ENCODE measurements around the gene CNTNAP2.
"Not testable (repeated sequence)": the region's sequence is repeated elsewhere in the genome, so short reads cannot be mapped to it uniquely, and the experiment has no call there.

Gene CNTNAP2

GRCh38 chr7:147570390-147570789 lies 1453.8 kb downstream of the CNTNAP2 start:
- Mint-ChIP-seq H3K27me3 (no peaks in the 10 kb centered on the region), H3K36me3 (no peaks in the 10 kb centered on the region), H3K4me1 (no peaks in the 10 kb centered on the region), H3K27ac (no peak overlapping the region), H3K4me3 (no peak overlapping the region), H3K9me3 (peaks cover 4% of the 10 kb centered on the region)
- DNase-seq = no peak
- CTCF ChIA-PET = no interaction called here

- Mint-ChIP-seq H3K36me3 (no peaks in the 10 kb centered on the region), H3K4me1 (no peaks in the 10 kb centered on the region), H3K27ac (no peak overlapping the region), H3K4me3 (no peak overlapping the region), H3K9me3 (peaks cover 2% of the 10 kb centered on the region), H3K27me3 (no peaks in the 10 kb centered on the region)
- no peak for DNase-seq
- CTCF ChIA-PET = no interaction called here
These were observed 1455.0 kb downstream of the CNTNAP2 start for GRCh38 chr7:147571436-147572185.

DNA sequence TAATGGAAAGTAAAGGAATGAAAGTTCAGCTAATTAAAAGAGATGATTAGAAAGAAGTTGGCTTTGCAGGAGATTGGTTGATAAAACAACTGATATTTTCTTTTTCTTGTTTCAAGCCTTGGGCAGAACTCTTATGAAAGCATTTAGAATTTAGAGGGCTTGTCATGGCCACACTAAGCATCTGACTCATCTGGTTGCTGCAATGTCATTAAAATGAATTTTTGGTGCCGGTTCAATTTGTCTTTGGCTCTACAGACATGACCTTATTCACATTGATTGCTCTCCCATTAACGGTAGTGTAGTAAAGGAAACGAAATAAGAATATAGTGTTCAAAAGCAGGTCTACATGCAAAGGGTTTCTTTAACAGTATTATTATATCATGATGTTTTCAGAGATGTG lies 1461.6 kb downstream of the CNTNAP2 start:
- Mint-ChIP-seq H3K27me3 (no peaks in the 10 kb centered on the region), H3K4me3 (no peak overlapping the region), H3K9me3 (no peaks in the 10 kb centered on the region), H3K4me1 (no peaks in the 10 kb centered on the region), H3K36me3 (no peaks in the 10 kb centered on the region), H3K27ac (no peak overlapping the region)
- no peak for DNase-seq
- CTCF ChIA-PET = no interaction called here

DNA sequence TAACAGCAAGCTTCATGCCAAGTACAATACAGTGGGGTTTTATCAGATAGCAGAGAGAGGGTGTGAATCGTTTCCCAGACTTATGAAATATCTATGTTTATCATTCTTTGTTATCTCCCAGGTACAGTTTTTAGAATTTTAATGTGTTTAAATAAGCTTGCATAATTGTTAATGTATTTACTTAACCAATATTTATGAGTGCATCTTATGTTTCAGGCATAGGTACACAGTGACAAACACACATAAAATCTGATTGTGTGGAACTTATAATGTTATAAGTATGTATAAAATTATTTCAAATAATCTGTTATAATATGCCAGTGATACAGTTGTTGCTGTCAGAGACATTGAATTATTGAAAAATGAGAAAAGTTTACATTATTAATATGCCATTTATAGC lies 1462.5 kb downstream of the CNTNAP2 start:
- Mint-ChIP-seq H3K9me3 (no peaks in the 10 kb centered on the region), H3K4me1 (no peaks in the 10 kb centered on the region), H3K27ac (no peak overlapping the region), H3K36me3 (no peaks in the 10 kb centered on the region), H3K4me3 (no peak overlapping the region), H3K27me3 (no peaks in the 10 kb centered on the region)
- DNase-seq = no peak
- CTCF ChIA-PET = no interaction called here

- Mint-ChIP-seq H3K4me3 (no peak overlapping the region), H3K4me1 (no peaks in the 10 kb centered on the region)
- CTCF ChIA-PET = no interaction called here
These were observed 1468.2 kb downstream of the CNTNAP2 start for GRCh38 chr7:147584771-147585193.

GRCh38 chr7:147586110-147586509 lies 1469.5 kb downstream of the CNTNAP2 start:
- no peak for DNase-seq
- CTCF ChIA-PET = no interaction called here
- no peaks in the 10 kb centered on the region for H3K27me3 Mint-ChIP-seq
- no peaks in the 10 kb centered on the region for H3K36me3 Mint-ChIP-seq
- no peaks in the 10 kb centered on the region for H3K4me1 Mint-ChIP-seq
- H3K27ac Mint-ChIP-seq = no peak overlapping the region
- no peak overlapping the region for H3K4me3 Mint-ChIP-seq
- H3K9me3 Mint-ChIP-seq = no peaks in the 10 kb centered on the region

More at GRCh38 chr7:147584771-147585193, 1468.2 kb downstream of the CNTNAP2 start:
- H3K27ac Mint-ChIP-seq = no peak overlapping the region
- no peaks in the 10 kb centered on the region for H3K9me3 Mint-ChIP-seq
- DNase-seq = no peak
- no peaks in the 10 kb centered on the region for H3K36me3 Mint-ChIP-seq
- no peaks in the 10 kb centered on the region for H3K27me3 Mint-ChIP-seq

GRCh38 chr7:147586526-147586925 lies 1469.9 kb downstream of the CNTNAP2 start:
- Mint-ChIP-seq H3K4me3 (no peak overlapping the region), H3K27ac (no peak overlapping the region), H3K27me3 (no peaks in the 10 kb centered on the region), H3K36me3 (no peaks in the 10 kb centered on the region), H3K4me1 (no peaks in the 10 kb centered on the region), H3K9me3 (no peaks in the 10 kb centered on the region)
- DNase-seq = no peak
- CTCF ChIA-PET = no interaction called here

GRCh38 chr7:147593271-147594057 lies 1476.9 kb downstream of the CNTNAP2 start:
- peaks cover 16% of the 10 kb centered on the region for H3K9me3 Mint-ChIP-seq
- H3K4me1 Mint-ChIP-seq = no peaks in the 10 kb centered on the region
- H3K36me3 Mint-ChIP-seq = no peaks in the 10 kb centered on the region

DNA sequence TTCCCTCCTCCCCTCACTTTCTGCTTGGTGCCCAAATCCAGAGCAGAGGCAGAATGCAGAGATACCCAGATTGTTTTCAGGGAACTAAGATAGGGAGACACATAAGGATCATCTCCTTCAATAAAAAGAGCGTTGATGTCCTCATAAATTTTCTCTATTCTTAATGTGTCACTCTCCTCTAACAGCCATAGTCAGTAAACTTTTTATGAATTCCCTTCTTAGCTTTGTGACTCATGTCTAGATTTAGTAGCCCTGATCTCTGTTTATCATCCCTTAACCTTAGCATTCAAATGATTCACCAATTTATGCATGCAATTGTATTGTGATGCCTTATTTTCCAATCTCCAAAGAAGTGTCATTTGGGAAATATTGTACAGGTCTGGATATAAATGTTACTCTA lies 1478.4 kb downstream of the CNTNAP2 start:
- no peak overlapping the region for H3K4me3 Mint-ChIP-seq
- DNase-seq = no peak
- peaks cover 23% of the 10 kb centered on the region for H3K9me3 Mint-ChIP-seq
- no peak overlapping the region for H3K27ac Mint-ChIP-seq
- no peaks in the 10 kb centered on the region for H3K4me1 Mint-ChIP-seq
- no peaks in the 10 kb centered on the region for H3K27me3 Mint-ChIP-seq
- H3K36me3 Mint-ChIP-seq = no peaks in the 10 kb centered on the region
- CTCF ChIA-PET = no interaction called here

More at GRCh38 chr7:147593271-147594057, 1476.9 kb downstream of the CNTNAP2 start:
- H3K27me3 Mint-ChIP-seq = no peaks in the 10 kb centered on the region
- H3K27ac Mint-ChIP-seq = no peak overlapping the region
- CTCF ChIA-PET = no interaction called here
- H3K4me3 Mint-ChIP-seq = no peak overlapping the region
- DNase-seq = no peak

GRCh38 chr7:147598687-147599086 lies 1482.1 kb downstream of the CNTNAP2 start:
- H3K27ac Mint-ChIP-seq, H3K36me3 Mint-ChIP-seq, H3K4me1 Mint-ChIP-seq, H3K4me3 Mint-ChIP-seq, H3K27me3 Mint-ChIP-seq, CTCF ChIA-PET, DNase-seq: not testable (repeated sequence)
- H3K9me3 Mint-ChIP-seq = peaks cover 23% of the 10 kb centered on the region

DNA sequence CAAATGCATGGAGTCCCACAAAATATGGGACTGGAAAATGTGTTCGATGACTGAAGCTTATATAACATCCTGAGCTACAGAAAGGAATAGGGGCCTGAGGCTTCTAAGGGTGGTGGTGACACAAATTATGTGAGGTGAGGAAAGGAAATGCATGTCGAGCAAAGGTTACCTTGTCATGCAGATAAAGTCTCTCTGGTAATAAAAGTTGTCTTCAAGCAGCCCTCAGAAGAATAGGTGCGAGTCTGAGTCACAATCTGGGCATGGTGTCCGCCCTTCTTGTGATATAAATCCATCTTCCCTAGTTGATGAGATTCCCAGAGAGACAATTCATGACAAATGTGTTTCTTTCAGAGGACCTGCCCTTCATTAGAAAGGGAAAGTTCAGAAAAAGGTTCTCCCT lies 1488.7 kb downstream of the CNTNAP2 start:
- Mint-ChIP-seq H3K9me3 (peaks cover 2% of the 10 kb centered on the region), H3K27ac (no peak overlapping the region), H3K36me3 (no peaks in the 10 kb centered on the region), H3K4me1 (no peaks in the 10 kb centered on the region), H3K4me3 (no peak overlapping the region), H3K27me3 (no peaks in the 10 kb centered on the region)
- CTCF ChIA-PET = no interaction called here
- DNase-seq = no peak

DNA sequence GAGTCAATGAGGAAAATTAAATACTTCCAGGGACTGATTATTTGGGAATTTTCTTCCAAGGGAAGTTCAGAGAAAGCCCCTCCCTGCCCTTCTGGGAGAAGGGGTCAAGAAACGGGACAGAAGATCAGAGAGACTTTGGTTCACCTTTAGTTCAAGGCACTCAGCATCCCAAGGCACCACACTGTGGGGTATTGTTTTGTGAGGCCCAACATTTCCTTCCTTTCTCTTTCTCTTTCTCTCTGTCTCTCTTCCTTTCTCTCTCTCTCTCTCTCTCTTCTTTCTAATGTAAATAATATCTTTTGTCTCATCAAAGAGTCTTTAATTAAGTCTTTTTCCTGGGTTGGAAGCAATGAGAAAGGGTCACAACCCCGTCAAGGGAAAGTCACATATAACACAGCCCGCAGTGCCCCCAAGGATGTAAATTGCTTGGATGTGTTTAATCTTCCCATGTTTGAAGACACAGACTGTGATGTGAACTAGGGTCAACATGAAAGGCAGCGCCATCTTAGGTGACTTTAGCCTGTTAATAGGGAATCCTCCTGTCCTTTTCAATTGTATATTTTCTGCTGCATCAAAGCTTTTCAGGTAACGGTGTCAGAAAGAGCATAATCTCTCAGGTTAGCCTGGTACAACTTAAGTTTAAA lies 1490.7 kb downstream of the CNTNAP2 start:
- H3K27me3 Mint-ChIP-seq = no peaks in the 10 kb centered on the region
- CTCF ChIA-PET = no interaction called here
- H3K36me3 Mint-ChIP-seq = no peaks in the 10 kb centered on the region
- no peak overlapping the region for H3K4me3 Mint-ChIP-seq
- H3K9me3 Mint-ChIP-seq = peaks cover 5% of the 10 kb centered on the region
- H3K4me1 Mint-ChIP-seq = no peaks in the 10 kb centered on the region
- no peak overlapping the region for H3K27ac Mint-ChIP-seq
- DNase-seq = no peak

- Mint-ChIP-seq H3K27me3 (no peaks in the 10 kb centered on the region), H3K4me1 (no peaks in the 10 kb centered on the region), H3K27ac (no peak overlapping the region), H3K4me3 (no peak overlapping the region), H3K36me3 (no peaks in the 10 kb centered on the region), H3K9me3 (peaks cover 7% of the 10 kb centered on the region)
- CTCF ChIA-PET = interaction anchor here (0.6 kb wide), 1 partner anchor 552 kb away, joined by 3 read pairs; no protein-coding TSS in a partner anchor
- DNase-seq = no peak
These were observed 1494.8 kb downstream of the CNTNAP2 start for GRCh38 chr7:147611431-147611830.

GRCh38 chr7:147635288-147635687 lies 1518.7 kb downstream of the CNTNAP2 start:
- Mint-ChIP-seq H3K9me3 (peaks cover 23% of the 10 kb centered on the region), H3K4me3 (no peak overlapping the region), H3K4me1 (no peaks in the 10 kb centered on the region), H3K27ac (no peak overlapping the region), H3K36me3 (no peaks in the 10 kb centered on the region), H3K27me3 (no peaks in the 10 kb centered on the region)
- CTCF ChIA-PET = no interaction called here
- DNase-seq = no peak

DNA sequence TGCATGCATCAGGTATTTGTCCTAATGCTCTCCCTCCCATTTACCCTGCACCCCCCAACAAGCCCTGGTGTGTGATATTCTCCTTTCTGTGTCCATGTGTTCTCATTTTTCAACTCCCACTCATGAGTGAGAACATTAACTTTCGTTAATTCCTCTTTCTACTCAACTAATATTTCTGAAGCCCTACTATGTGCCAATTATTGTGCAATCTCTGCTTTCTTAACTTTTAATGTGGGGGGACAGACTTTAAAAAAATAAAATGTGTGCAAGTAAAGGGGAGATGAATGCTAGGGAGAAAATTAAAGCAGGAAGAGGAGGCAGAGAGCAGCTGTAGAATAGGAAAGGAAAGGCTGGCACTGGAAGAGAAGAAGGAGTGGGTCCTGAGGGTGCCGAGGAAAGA lies 1520.0 kb downstream of the CNTNAP2 start:
- Mint-ChIP-seq H3K9me3 (peaks cover 24% of the 10 kb centered on the region), H3K4me3 (no peak overlapping the region), H3K27me3 (no peaks in the 10 kb centered on the region), H3K4me1 (no peaks in the 10 kb centered on the region), H3K27ac (no peak overlapping the region), H3K36me3 (no peaks in the 10 kb centered on the region)
- DNase-seq = no peak
- CTCF ChIA-PET = no interaction called here
